ENCODE measurements around the gene CSTF1. TPM values are rescaled to one million over a fixed set of nuclear protein-coding genes. Genes with fewer than 3 reads are reported as not detected.
A peak's percentile ranks its signal among the peaks of the same experiment; 100 is the strongest.

The CSTF1 gene
- total RNA-seq, 6 experiments from 2014 or later, result 32.1 to 40.5 (median 34.6) TPM

GRCh38 chr20:56423886-56424285, 31.4 kb downstream of the CSTF1 start:
- Mint-ChIP-seq H3K36me3 (ENCODE audit: low read depth) (peaks cover 4% of the 10 kb centered on the region), H3K27ac (no peak overlapping the region), H3K9me3 (no peaks in the 10 kb centered on the region), H3K4me1 (ENCODE audit: low read depth) (peaks cover 68% of the 10 kb centered on the region), H3K4me3 (no peak overlapping the region), H3K27me3 (ENCODE audit: insufficient read depth) (no peaks in the 10 kb centered on the region)
- no peak for TF ChIP-seq CTCF (IDR thresholded peaks at IDR 0.05)
- DNase-seq, result no peak

- Mint-ChIP-seq H3K27ac (no peak overlapping the region), H3K36me3 (ENCODE audit: low read depth) (no peaks in the 10 kb centered on the region), H3K9me3 (no peaks in the 10 kb centered on the region), H3K4me3 (no peak overlapping the region), H3K27me3 (ENCODE audit: insufficient read depth) (no peaks in the 10 kb centered on the region), H3K4me1 (ENCODE audit: low read depth) (peaks cover 74% of the 10 kb centered on the region)
- DNase-seq, result no peak
- no peak for TF ChIP-seq CTCF (IDR thresholded peaks at IDR 0.05)
Measured at GRCh38 chr20:56424931-56425330, 32.5 kb downstream of the CSTF1 start.

GRCh38 chr20:56426026-56426425, 33.6 kb downstream of the CSTF1 start:
- TF ChIP-seq CTCF (IDR thresholded peaks at IDR 0.05), result no peak
- Mint-ChIP-seq H3K4me3 (no peak overlapping the region), H3K27ac (no peak overlapping the region), H3K4me1 (ENCODE audit: low read depth) (peaks cover 79% of the 10 kb centered on the region), H3K27me3 (ENCODE audit: insufficient read depth) (no peaks in the 10 kb centered on the region), H3K9me3 (no peaks in the 10 kb centered on the region), H3K36me3 (ENCODE audit: low read depth) (no peaks in the 10 kb centered on the region)
- no peak for DNase-seq

- no peaks in the 10 kb centered on the region for H3K27me3 Mint-ChIP-seq (ENCODE audit: insufficient read depth)
- peaks cover 72% of the 10 kb centered on the region for H3K4me1 Mint-ChIP-seq (ENCODE audit: low read depth)
- TF ChIP-seq CTCF (IDR thresholded peaks at IDR 0.05), result no peak
- no peak overlapping the region for H3K4me3 Mint-ChIP-seq
- H3K36me3 Mint-ChIP-seq (ENCODE audit: low read depth), result no peaks in the 10 kb centered on the region
- H3K27ac Mint-ChIP-seq, result no peak overlapping the region
- no peak for DNase-seq
- H3K9me3 Mint-ChIP-seq, result no peaks in the 10 kb centered on the region
Measured at GRCh38 chr20:56426926-56427325, 34.5 kb downstream of the CSTF1 start.

GRCh38 chr20:56427797-56428196, 35.4 kb downstream of the CSTF1 start:
- Mint-ChIP-seq H3K36me3 (ENCODE audit: low read depth) (no peaks in the 10 kb centered on the region), H3K27me3 (ENCODE audit: insufficient read depth) (no peaks in the 10 kb centered on the region), H3K27ac (peak overlapping the region; percentile 97), H3K4me3 (no peak overlapping the region), H3K4me1 (ENCODE audit: low read depth) (peaks cover 66% of the 10 kb centered on the region), H3K9me3 (no peaks in the 10 kb centered on the region)
- no peak for DNase-seq
- no peak for TF ChIP-seq CTCF (IDR thresholded peaks at IDR 0.05)

GRCh38 chr20:56428410-56428809, 36.0 kb downstream of the CSTF1 start:
- TF ChIP-seq CTCF (IDR thresholded peaks at IDR 0.05), result no peak
- H3K27ac Mint-ChIP-seq, result peak overlapping the region; percentile 97
- no peak for DNase-seq
- H3K4me1 Mint-ChIP-seq (ENCODE audit: low read depth), result peaks cover 67% of the 10 kb centered on the region
- H3K36me3 Mint-ChIP-seq (ENCODE audit: low read depth), result no peaks in the 10 kb centered on the region
- H3K27me3 Mint-ChIP-seq (ENCODE audit: insufficient read depth), result no peaks in the 10 kb centered on the region
- H3K4me3 Mint-ChIP-seq, result no peak overlapping the region
- H3K9me3 Mint-ChIP-seq, result no peaks in the 10 kb centered on the region

All from HFFc6 (cell line).